ENCODE measurements around the gene TENM4.

Gene TENM4

GRCh38 chr11:78840623-78841022 is 600.2 kb downstream of the TENM4 start:
- ChIA-PET POLR2A (no interaction called here), CTCF (interaction anchor here (0.7 kb wide), 1 partner anchor 46 kb away, joined by 5 read pairs; no protein-coding TSS in a partner anchor)
- H3K36me3 ChIP-seq (ENCODE audit: control insufficient read depth in 2 of 2, insufficient read depth in 1 of 2, low read length in 2 of 2): no peaks in the 10 kb centered on the region
- TF ChIP-seq GLIS1 (tag by site-specific recombination; IDR thresholded peaks at IDR 0.05): no peak
- TF ChIP-seq ZNF48 (tag by site-specific recombination; IDR thresholded peaks at IDR 0.05): no peak
- no peak for TF ChIP-seq ZNF174 (tag by site-specific recombination; IDR thresholded peaks at IDR 0.05)
- TF ChIP-seq ZBTB7A (tag by site-specific recombination; IDR thresholded peaks at IDR 0.05; ENCODE audit: low read depth): no peak
- TF ChIP-seq TCF7L2 (IDR thresholded peaks at IDR 0.05; ENCODE audit: borderline replicate concordance, low read depth, low read length): no peak
- no peak for TF ChIP-seq ZNF311 (tag by site-specific recombination; IDR thresholded peaks at IDR 0.05; ENCODE audit: borderline replicate concordance)
- TF ChIP-seq ZBTB17 (tag by site-specific recombination; IDR thresholded peaks at IDR 0.05): no peak
- TF ChIP-seq ZSCAN4 (tag by site-specific recombination; IDR thresholded peaks at IDR 0.05): no peak
- no peak overlapping the region for H3K4me3 ChIP-seq (ENCODE audit: low read depth, low read length)
- no peaks in the 10 kb centered on the region for H3K4me1 ChIP-seq (ENCODE audit: control insufficient read depth, insufficient read depth, low read length)
- H3K9me3 ChIP-seq (ENCODE audit: control insufficient read depth, insufficient read depth, low read depth, low read length): no peaks in the 10 kb centered on the region
- no peak overlapping the region for H3K27ac ChIP-seq (ENCODE audit: extremely low read depth, low read depth, low read length)

- H3K36me3 ChIP-seq (ENCODE audit: control insufficient read depth in 2 of 2, insufficient read depth in 1 of 2, low read length in 2 of 2): no peaks in the 10 kb centered on the region
- no peak overlapping the region for H3K4me3 ChIP-seq (ENCODE audit: low read depth, low read length)
- H3K27ac ChIP-seq (ENCODE audit: extremely low read depth, low read depth, low read length): no peak overlapping the region
- TF ChIP-seq SP2 (tag by site-specific recombination; IDR thresholded peaks at IDR 0.05) (no peak), ZNF660 (tag by site-specific recombination; IDR thresholded peaks at IDR 0.05) (no peak), YY1 (tag by site-specific recombination; IDR thresholded peaks at IDR 0.05) (no peak), ZNF302 (tag by site-specific recombination; IDR thresholded peaks at IDR 0.05; ENCODE audit: low read depth) (no peak), ZNF362 (tag by site-specific recombination; IDR thresholded peaks at IDR 0.05) (no peak), ZNF221 (tag by site-specific recombination; IDR thresholded peaks at IDR 0.05; ENCODE audit: borderline replicate concordance) (no peak), ZNF324 (tag by site-specific recombination; IDR thresholded peaks at IDR 0.05) (no peak), ZBTB8A (tag by site-specific recombination; IDR thresholded peaks at IDR 0.05) (no peak), ZBTB11 (tag by site-specific recombination; conservative IDR thresholded peaks at IDR 0.05; ENCODE audit: low read depth) (no peak), ZNF514 (tag by site-specific recombination; IDR thresholded peaks at IDR 0.05) (no peak), PBX3 (CRISPR knock-in tag; IDR thresholded peaks at IDR 0.05) (no peak), ZNF280D (tag by site-specific recombination; IDR thresholded peaks at IDR 0.05) (no peak), ZSCAN23 (tag by site-specific recombination; IDR thresholded peaks at IDR 0.05) (no peak), GLIS1 (tag by site-specific recombination; IDR thresholded peaks at IDR 0.05) (no peak)
- CTCF ChIA-PET: interaction anchor here (0.7 kb wide), 1 partner anchor 46 kb away, joined by 5 read pairs; no protein-coding TSS in a partner anchor
- H3K9me3 ChIP-seq (ENCODE audit: control insufficient read depth, insufficient read depth, low read depth, low read length): no peaks in the 10 kb centered on the region
- no peaks in the 10 kb centered on the region for H3K4me1 ChIP-seq (ENCODE audit: control insufficient read depth, insufficient read depth, low read length)
- POLR2A ChIA-PET: no interaction called here
These were observed 600.6 kb downstream of the TENM4 start for GRCh38 chr11:78840200-78840599.
